HEK293 (cell line): ENCODE data around the gene PIP4K2B.

Experiments used
- CTCF ChIP-seq: fragments of 450-650 bp; formaldehyde crosslinking; IDR thresholded peaks from 2 replicates; pipeline ENCODE4 v1.5.1; 2016; ENCODE audit warnings: missing biosample characterization, missing genetic modification characterization
- INSM2 ChIP-seq: fragments of 450-650 bp; formaldehyde crosslinking; IDR thresholded peaks from 2 replicates; pipeline ENCODE4 v1.5.1; 2016; ENCODE audit warnings: missing biosample characterization, missing genetic modification characterization
- KLF1 ChIP-seq: fragments of 450-650 bp; formaldehyde crosslinking; IDR thresholded peaks from 2 replicates; pipeline ENCODE4 v1.5.1; 2016; ENCODE audit warnings: missing biosample characterization, missing genetic modification characterization
- KLF9 ChIP-seq: fragments of 450-650 bp; formaldehyde crosslinking; IDR thresholded peaks from 2 replicates; pipeline ENCODE4 v1.5.1; 2016; ENCODE audit warnings: missing biosample characterization, missing genetic modification characterization, low read depth
- ZBTB7A ChIP-seq: fragments of 450-650 bp; formaldehyde crosslinking; IDR thresholded peaks from 2 replicates; pipeline ENCODE4 v1.5.1; 2016; ENCODE audit warnings: low read depth, missing biosample characterization, missing genetic modification characterization
- ZNF112 ChIP-seq: fragments of 450-650 bp; formaldehyde crosslinking; IDR thresholded peaks from 2 replicates; pipeline ENCODE4 v1.5.0; 2017; ENCODE audit warnings: missing biosample characterization, missing genetic modification characterization
- ZNF140 ChIP-seq: fragments of 450-650 bp; formaldehyde crosslinking; IDR thresholded peaks from 2 replicates; pipeline ENCODE4 v1.5.1; 2016; ENCODE audit warnings: missing biosample characterization, missing genetic modification characterization
- ZNF146 ChIP-seq: fragments of 450-650 bp; formaldehyde crosslinking; IDR thresholded peaks from 2 replicates; pipeline ENCODE4 v1.5.1; 2016; ENCODE audit warnings: missing biosample characterization, missing genetic modification characterization
- ZNF169 ChIP-seq: fragments of 450-650 bp; formaldehyde crosslinking; IDR thresholded peaks from 2 replicates; pipeline ENCODE4 v1.5.1; 2016; ENCODE audit warnings: missing biosample characterization, missing genetic modification characterization
- ZNF549 ChIP-seq: fragments of 450-650 bp; IDR thresholded peaks from 2 replicates; pipeline ENCODE4 v1.5.1; 2018; ENCODE audit warnings: missing biosample characterization, missing genetic modification characterization, mild to moderate bottlenecking, inconsistent platforms, moderate library complexity
- ZNF561 ChIP-seq: fragments of 450-650 bp; IDR thresholded peaks from 2 replicates; pipeline ENCODE4 v1.5.1; 2018; ENCODE audit warnings: missing biosample characterization, missing genetic modification characterization, borderline replicate concordance
- ZNF664 ChIP-seq: fragments of 450-650 bp; formaldehyde crosslinking; IDR thresholded peaks from 2 replicates; pipeline ENCODE4 v1.5.1; 2016; ENCODE audit warnings: missing biosample characterization, missing genetic modification characterization
- TF ChIP-seq, protein P1 (sequence below): fragments of 450-650 bp; formaldehyde crosslinking; optimal IDR thresholded peaks from 2 replicates; pipeline ENCODE3; 2016; ENCODE audit warnings: missing biosample characterization, mild to moderate bottlenecking, missing genetic modification characterization
- TF ChIP-seq, protein P2 (sequence below): fragments of 450-650 bp; formaldehyde crosslinking; IDR thresholded peaks from 2 replicates; pipeline ENCODE4 v1.5.1; 2017; ENCODE audit warnings: missing biosample characterization, missing genetic modification characterization

GRCh38 chr17:38753071-38753506 lies 46.3 kb downstream of the PIP4K2B start:
- no peak for TF ChIP-seq ZNF140 (tag by site-specific recombination)
- no peak for TF ChIP-seq CTCF (tag by site-specific recombination)
- no peak for TF ChIP-seq KLF1 (tag by site-specific recombination)
- TF ChIP-seq ZNF664 (tag by site-specific recombination): no peak
- TF ChIP-seq, protein P1, sequence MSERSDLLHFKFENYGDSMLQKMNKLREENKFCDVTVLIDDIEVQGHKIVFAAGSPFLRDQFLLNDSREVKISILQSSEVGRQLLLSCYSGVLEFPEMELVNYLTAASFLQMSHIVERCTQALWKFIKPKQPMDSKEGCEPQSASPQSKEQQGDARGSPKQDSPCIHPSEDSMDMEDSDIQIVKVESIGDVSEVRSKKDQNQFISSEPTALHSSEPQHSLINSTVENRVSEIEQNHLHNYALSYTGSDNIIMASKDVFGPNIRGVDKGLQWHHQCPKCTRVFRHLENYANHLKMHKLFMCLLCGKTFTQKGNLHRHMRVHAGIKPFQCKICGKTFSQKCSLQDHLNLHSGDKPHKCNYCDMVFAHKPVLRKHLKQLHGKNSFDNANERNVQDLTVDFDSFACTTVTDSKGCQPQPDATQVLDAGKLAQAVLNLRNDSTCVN (tag by site-specific recombination): no peak
- no peak for TF ChIP-seq ZNF549 (tag by site-specific recombination)
- no peak for TF ChIP-seq ZNF146 (tag by site-specific recombination)
- TF ChIP-seq INSM2: no peak
- TF ChIP-seq, protein P2, sequence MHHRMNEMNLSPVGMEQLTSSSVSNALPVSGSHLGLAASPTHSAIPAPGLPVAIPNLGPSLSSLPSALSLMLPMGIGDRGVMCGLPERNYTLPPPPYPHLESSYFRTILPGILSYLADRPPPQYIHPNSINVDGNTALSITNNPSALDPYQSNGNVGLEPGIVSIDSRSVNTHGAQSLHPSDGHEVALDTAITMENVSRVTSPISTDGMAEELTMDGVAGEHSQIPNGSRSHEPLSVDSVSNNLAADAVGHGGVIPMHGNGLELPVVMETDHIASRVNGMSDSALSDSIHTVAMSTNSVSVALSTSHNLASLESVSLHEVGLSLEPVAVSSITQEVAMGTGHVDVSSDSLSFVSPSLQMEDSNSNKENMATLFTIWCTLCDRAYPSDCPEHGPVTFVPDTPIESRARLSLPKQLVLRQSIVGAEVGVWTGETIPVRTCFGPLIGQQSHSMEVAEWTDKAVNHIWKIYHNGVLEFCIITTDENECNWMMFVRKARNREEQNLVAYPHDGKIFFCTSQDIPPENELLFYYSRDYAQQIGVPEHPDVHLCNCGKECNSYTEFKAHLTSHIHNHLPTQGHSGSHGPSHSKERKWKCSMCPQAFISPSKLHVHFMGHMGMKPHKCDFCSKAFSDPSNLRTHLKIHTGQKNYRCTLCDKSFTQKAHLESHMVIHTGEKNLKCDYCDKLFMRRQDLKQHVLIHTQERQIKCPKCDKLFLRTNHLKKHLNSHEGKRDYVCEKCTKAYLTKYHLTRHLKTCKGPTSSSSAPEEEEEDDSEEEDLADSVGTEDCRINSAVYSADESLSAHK: peak; percentile 79
- no peak for TF ChIP-seq ZNF169 (tag by site-specific recombination)
- TF ChIP-seq ZNF561 (tag by site-specific recombination): no peak
- TF ChIP-seq ZNF112: no peak
- no peak for TF ChIP-seq KLF9 (tag by site-specific recombination)
- no peak for TF ChIP-seq ZBTB7A (tag by site-specific recombination)
